Measurements from ENCODE around the gene MCF2L. TPM values are rescaled to one million over a fixed set of nuclear protein-coding genes. Genes with fewer than 3 reads are reported as not detected.

MCF2L gene
- total and polyA plus RNA-seq, 4 donors = 21.0 to 78.7 (median 35.9) TPM

GRCh38 chr13:112984501-112984900, 15.5 kb downstream of the MCF2L start:
- no peak overlapping the region for H3K9ac ChIP-seq (ENCODE audit: insufficient read depth in 1 of 2, low read length in 2 of 2)
- no peak for TF ChIP-seq CTCF (IDR thresholded peaks at IDR 0.05; ENCODE audit: control extremely low read depth, extremely low read depth)
- H3K36me3 ChIP-seq (ENCODE audit: control insufficient read depth in 4 of 4, insufficient read depth in 4 of 4, low read length in 4 of 4) = peaks cover 0 to 3% (median 0%) of the 10 kb centered on the region in 4 donors
- WGBS, 2 donors = 67 to 77% methylated on average over 11 of the region's 11 CpGs
- DNase-seq (no peak), ATAC-seq (ENCODE audit: insufficient read depth, low FRiP score) (no peak)
- H3K27me3 ChIP-seq (ENCODE audit: control insufficient read depth in 3 of 3, insufficient read depth in 3 of 3, low read length in 2 of 3) = no peaks in the 10 kb centered on the region
- peaks cover 0 to 9% (median 3%) of the 10 kb centered on the region in 5 donors for H3K4me1 ChIP-seq (ENCODE audit: control insufficient read depth in 5 of 5, insufficient read depth in 5 of 5, low read length in 5 of 5)
- H3K4me3 ChIP-seq = no peak overlapping the region
- no peak overlapping the region for H3K27ac ChIP-seq (ENCODE audit: low read depth in 1 of 2, low read length in 1 of 2)
- H3K9me3 ChIP-seq (ENCODE audit: control insufficient read depth in 4 of 4, insufficient read depth in 3 of 4, low read length in 3 of 4) = no peaks in the 10 kb centered on the region

DNA sequence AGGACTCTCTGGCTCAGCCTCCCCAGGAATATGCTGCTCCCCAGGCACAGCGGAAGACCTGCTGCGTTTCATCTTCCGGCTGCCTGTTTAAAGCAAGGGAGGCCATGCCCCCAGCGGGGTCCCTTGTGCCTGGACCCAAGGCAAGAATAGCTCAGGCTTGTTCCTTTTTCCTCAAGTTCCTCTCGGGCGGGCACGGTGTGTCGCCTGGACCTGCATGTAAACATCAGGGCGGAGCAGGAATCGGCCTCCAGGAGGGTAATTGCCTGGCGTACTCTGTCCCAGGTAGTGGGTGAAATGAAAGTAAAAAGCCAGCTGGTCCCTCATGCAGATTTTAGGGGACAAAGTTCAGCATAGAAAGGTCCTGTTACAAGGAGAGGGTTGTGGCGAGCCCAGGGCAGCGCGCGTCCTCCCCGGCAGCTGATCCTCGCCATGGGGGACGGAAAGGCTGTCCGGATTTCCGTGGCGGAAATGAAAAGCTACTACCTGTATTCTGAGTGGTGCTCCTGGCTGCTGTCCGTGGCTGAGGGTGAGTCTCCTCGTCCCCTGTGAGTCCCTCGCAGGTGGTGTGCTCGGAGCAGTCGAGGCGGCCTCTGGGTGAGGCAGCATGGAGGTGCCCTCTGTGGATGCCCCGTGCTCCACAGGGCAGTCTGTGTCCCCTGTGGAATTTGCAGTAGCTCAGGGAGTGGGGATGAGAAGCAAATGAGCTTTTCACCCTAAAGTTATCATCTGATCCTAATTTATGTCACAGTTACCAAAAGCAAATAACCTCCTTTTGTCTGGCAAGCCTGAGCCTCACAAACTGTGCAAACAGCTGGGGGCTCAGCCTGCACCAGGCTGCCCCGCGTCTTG, 16.2 kb downstream of the MCF2L start:
- 75% methylated on average over 30 of the region's 30 CpGs for WGBS, 2 donors
- Histone ChIP-seq H3K27ac (ENCODE audit: low read depth in 1 of 2, low read length in 1 of 2) (no peak overlapping the region), H3K4me3 (no peak overlapping the region), H3K36me3 (ENCODE audit: control insufficient read depth in 4 of 4, insufficient read depth in 4 of 4, low read length in 4 of 4) (peaks cover 0 to 3% (median 0%) of the 10 kb centered on the region in 4 donors), H3K9ac (ENCODE audit: insufficient read depth in 1 of 2, low read length in 2 of 2) (no peak overlapping the region), H3K9me3 (ENCODE audit: control insufficient read depth in 4 of 4, insufficient read depth in 3 of 4, low read length in 3 of 4) (no peaks in the 10 kb centered on the region), H3K4me1 (ENCODE audit: control insufficient read depth in 5 of 5, insufficient read depth in 5 of 5, low read length in 5 of 5) (peaks cover 0 to 9% (median 3%) of the 10 kb centered on the region in 5 donors), H3K27me3 (ENCODE audit: control insufficient read depth in 3 of 3, insufficient read depth in 3 of 3, low read length in 2 of 3) (no peaks in the 10 kb centered on the region)
- no peak for DNase-seq
- TF ChIP-seq CTCF (IDR thresholded peaks at IDR 0.05; ENCODE audit: control extremely low read depth, extremely low read depth) = no peak
- no peak for ATAC-seq (ENCODE audit: insufficient read depth, low FRiP score)

DNA sequence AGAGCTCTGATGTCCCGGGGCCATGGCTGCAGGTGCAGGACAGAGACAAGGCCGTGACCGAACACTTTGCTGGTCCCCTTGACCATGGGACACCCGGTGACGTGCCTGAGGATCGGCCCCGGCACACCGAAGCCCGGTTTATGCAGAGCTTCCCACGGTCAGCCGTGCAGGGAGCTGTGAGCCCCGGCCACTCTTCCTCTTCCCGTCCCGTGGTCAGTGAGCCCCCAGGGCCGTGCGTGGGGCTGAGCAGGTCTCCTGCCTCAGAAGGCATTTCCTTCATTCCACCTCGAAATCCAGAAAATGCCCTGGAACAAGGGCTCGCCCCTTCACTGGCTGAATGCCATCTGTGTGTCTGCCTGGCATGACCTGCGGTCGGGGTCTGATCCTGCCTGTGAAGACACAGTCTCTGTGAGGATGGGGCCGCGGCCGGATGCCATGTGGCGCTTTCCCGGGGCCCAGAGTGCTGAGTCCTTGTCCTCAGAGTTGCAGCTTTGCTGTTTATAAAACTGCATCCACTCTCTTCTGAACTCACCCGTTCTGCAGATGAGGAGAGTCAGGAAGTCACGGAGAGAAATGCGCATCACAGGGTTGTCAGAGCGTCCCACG, 16.9 kb downstream of the MCF2L start:
- Histone ChIP-seq H3K4me1 (ENCODE audit: control insufficient read depth in 5 of 5, insufficient read depth in 5 of 5, low read length in 5 of 5) (peaks cover 0 to 9% (median 4%) of the 10 kb centered on the region in 5 donors), H3K27me3 (ENCODE audit: control insufficient read depth in 3 of 3, insufficient read depth in 3 of 3, low read length in 2 of 3) (no peaks in the 10 kb centered on the region), H3K36me3 (ENCODE audit: control insufficient read depth in 4 of 4, insufficient read depth in 4 of 4, low read length in 4 of 4) (peaks cover 0 to 3% (median 0%) of the 10 kb centered on the region in 4 donors), H3K9ac (ENCODE audit: insufficient read depth in 1 of 2, low read length in 2 of 2) (no peak overlapping the region), H3K4me3 (no peak overlapping the region), H3K9me3 (ENCODE audit: control insufficient read depth in 4 of 4, insufficient read depth in 3 of 4, low read length in 3 of 4) (no peaks in the 10 kb centered on the region), H3K27ac (ENCODE audit: low read depth in 1 of 2, low read length in 1 of 2) (peak overlapping the region in 1 of 2 donors; percentile 8)
- no peak for ATAC-seq (ENCODE audit: insufficient read depth, low FRiP score)
- TF ChIP-seq CTCF (IDR thresholded peaks at IDR 0.05; ENCODE audit: control extremely low read depth, extremely low read depth) = no peak
- WGBS, 2 donors = 77 to 90% methylated on average over 30 of the region's 30 CpGs
- DNase-seq = no peak

Data from lung (tissue), 12 donors.